HepG2 (cell line): ENCODE results near the gene OPRL1. TPM values are rescaled to one million over a fixed set of nuclear protein-coding genes. Genes with fewer than 3 reads are reported as not detected.

Source experiments
- ATAC-seq: fragments of 200-7000 bp; cut with Tn5 transposase; 3 replicates; pipeline ENCODE4 v1.9.1; 2020; ENCODE audit warnings: mild to moderate bottlenecking, moderate library complexity
- BruUV-seq: library from RNA; stranded (reverse); fragments of 400-500 nt; replicated peaks from 2 replicates; lab custom pipeline; 2021; lab: Mats Ljungman, UMichigan
- CTCF ChIA-PET: fragments of 300-600 bp; formaldehyde crosslinking; extraction: SDS; loops from one replicate; lab custom pipeline; 2021; ENCODE audit warnings: low total read pairs, inconsistent platforms, low intra/inter-chr PET ratio; lab: Yijun Ruan, JAX
- POLR2A ChIA-PET: fragments of 350-600 bp; sonication (Branson Sonifier 250); formaldehyde crosslinking; loops from one replicate; lab custom pipeline; 2020; ENCODE audit warnings: antibody characterized with exemption, inconsistent platforms; lab: Yijun Ruan, JAX
- DNase-seq: peaks from one replicate; pipeline ENCODE4 v3.0.0-alpha.2; 2015; ENCODE audit warnings: low spot score
- FAIRE-seq: peaks from 3 replicates; lab custom pipeline; 2011; peaks lifted over from hg19 to GRCh38; lab: Jason Lieb, UNC
- H2AFZ ChIP-seq: one replicate; pipeline ENCODE4 v1.6.1; 2011; ENCODE audit warnings: low read length, inconsistent platforms
- H3K27ac ChIP-seq: fragments of 300-600 bp; 3 replicates; pipeline ENCODE4 v1.8.0; 2011; ENCODE audit warnings: mixed run types, mild to moderate bottlenecking, mixed read lengths, low read length, inconsistent platforms; ENCODE audit not compliant: insufficient read depth; ENCODE audit errors: extremely low read length
- H3K27me3 ChIP-seq, 2 experiments: fragments of 200-600 bp in 1 of 2; 2 replicates in 1 of 2; 3 replicates in 1 of 2; pipeline versions ENCODE4 v1.6.0 to v1.8.0; 2011; ENCODE audit warnings: low read length in 2 of 2, mild to moderate bottlenecking in 2 of 2, moderate library complexity in 2 of 2, inconsistent platforms in 1 of 2; ENCODE audit not compliant: insufficient read depth in 2 of 2, control insufficient read depth in 1 of 2
- H3K36me3 ChIP-seq, 2 experiments: fragments of 200-600 bp in 1 of 2; replicated peaks in 1 of 2; 2 replicates in 1 of 2; 3 replicates in 1 of 2; pipeline versions ENCODE4 v1.5.1 to v1.8.0; 2011; ENCODE audit warnings: low read length in 2 of 2, inconsistent platforms in 1 of 2; ENCODE audit not compliant: insufficient read depth in 2 of 2, control insufficient read depth in 1 of 2
- H3K4me1 ChIP-seq: 2 replicates; pipeline ENCODE4 v1.5.1; 2012; ENCODE audit warnings: low read length, inconsistent platforms; ENCODE audit not compliant: insufficient read depth
- H3K4me2 ChIP-seq: 2 replicates; pipeline ENCODE4 v1.6.0; 2011; ENCODE audit warnings: low read depth, low read length, inconsistent platforms
- H3K4me3 ChIP-seq, 3 experiments: fragments of 200-600 bp in 1 of 3; sonication (generic), shearing (Covaris generic) in 1 of 3; replicated peaks in 1 of 3; 2 replicates each; pipeline ENCODE4 v1.5.1; 2011 to 2016; ENCODE audit warnings: low read length in 3 of 3, inconsistent platforms in 2 of 3, low read depth in 2 of 3, mild to moderate bottlenecking in 2 of 3, control low read depth in 1 of 3, mixed read lengths in 1 of 3; ENCODE audit not compliant: insufficient read depth in 1 of 3
- H3K79me2 ChIP-seq: one replicate; pipeline ENCODE4 v1.6.1; 2011; ENCODE audit warnings: low read length, inconsistent platforms; ENCODE audit not compliant: insufficient read depth
- H3K9ac ChIP-seq: 2 replicates; pipeline ENCODE4 v1.6.0; 2011; ENCODE audit warnings: mild to moderate bottlenecking, low read depth, low read length, inconsistent platforms; ENCODE audit not compliant: insufficient read depth
- H3K9me3 ChIP-seq: 2 replicates; pipeline ENCODE4 v1.5.1; 2012; ENCODE audit warnings: mild to moderate bottlenecking, low read length
- H4K20me1 ChIP-seq: 2 replicates; pipeline ENCODE4 v1.6.0; 2011; ENCODE audit warnings: inconsistent platforms, mild to moderate bottlenecking, low read length, moderate library complexity; ENCODE audit not compliant: insufficient read depth
- AHR ChIP-seq: IDR thresholded peaks from 2 replicates; pipeline ENCODE4 v1.6.1; 2018; ENCODE audit warnings: missing genetic modification reagents, missing compliant biosample characterization
- ETV5 ChIP-seq: IDR thresholded peaks from 2 replicates; pipeline ENCODE4 v1.6.1; 2018; ENCODE audit warnings: missing biosample characterization, missing genetic modification reagents, inconsistent platforms, borderline replicate concordance
- GATAD1 ChIP-seq: IDR thresholded peaks from 2 replicates; pipeline ENCODE4 v1.6.1; 2016; ENCODE audit warnings: missing genetic modification reagents, missing compliant biosample characterization
- GPN1 ChIP-seq: sonication (generic); formaldehyde crosslinking; IDR thresholded peaks from 2 replicates; pipeline ENCODE4 v1.5.1; 2020; ENCODE audit warnings: missing genetic modification reagents, borderline replicate concordance
- HES4 ChIP-seq: sonication (generic); formaldehyde crosslinking; IDR thresholded peaks from 2 replicates; pipeline ENCODE4 v1.9.0; 2021; ENCODE audit warnings: mild to moderate bottlenecking, missing genetic modification reagents, borderline replicate concordance
- NR3C1 ChIP-seq: sonication (generic); formaldehyde crosslinking; IDR thresholded peaks from 2 replicates; pipeline ENCODE4 v1.4.0; 2020; ENCODE audit warnings: missing genetic modification reagents
- PAX8 ChIP-seq: sonication (generic); formaldehyde crosslinking; IDR thresholded peaks from 2 replicates; pipeline ENCODE4 v1.8.0; 2022; ENCODE audit warnings: mild to moderate bottlenecking, missing genetic modification reagents, borderline replicate concordance
- PRPF4 ChIP-seq: fragments of 200-400 bp; formaldehyde crosslinking; IDR thresholded peaks from 2 replicates; pipeline ENCODE4 v1.6.1; 2016; ENCODE audit warnings: low read length, low read depth; ENCODE audit not compliant: poor library complexity, severe bottlenecking
- RBFOX2 ChIP-seq: fragments of 200-400 bp; formaldehyde crosslinking; IDR thresholded peaks from 2 replicates; pipeline ENCODE4 v1.6.1; 2017; ENCODE audit warnings: low read depth, mild to moderate bottlenecking, low read length
- ZBTB38 ChIP-seq: sonication (generic); formaldehyde crosslinking; IDR thresholded peaks from 2 replicates; pipeline ENCODE4 v1.5.1; 2020; ENCODE audit warnings: mild to moderate bottlenecking, missing genetic modification reagents
- ZNF207 ChIP-seq: fragments of 450-650 bp; IDR thresholded peaks from 2 replicates; pipeline ENCODE4 v1.6.1; 2016; ENCODE audit warnings: antibody characterized with exemption, borderline replicate concordance
- ZNF329 ChIP-seq: sonication (generic); formaldehyde crosslinking; IDR thresholded peaks from 2 replicates; pipeline ENCODE4 v1.9.0; 2021; ENCODE audit warnings: low read depth, mild to moderate bottlenecking, missing genetic modification reagents
- ZNF746 ChIP-seq: sonication (generic); formaldehyde crosslinking; IDR thresholded peaks from 2 replicates; pipeline ENCODE4 v1.8.0; 2022; ENCODE audit warnings: mild to moderate bottlenecking, missing genetic modification reagents
- ZNF777 ChIP-seq: sonication (generic); formaldehyde crosslinking; IDR thresholded peaks from 2 replicates; pipeline ENCODE4 v1.4.0; 2020; ENCODE audit warnings: missing genetic modification reagents
- WGBS: methylation state at CpG from one replicate; pipeline ENCODE4 v1.1.6; 2017; ENCODE audit warnings: low lambda C conversion rate; 5-methylcytosine and 5-hydroxymethylcytosine counted together
- in situ Hi-C: cut with HindIII; loops from 2 replicates; pipeline ENCODE4 v1.10.0; 2017; ENCODE audit warnings: low pct_unique_long_range_greater_than_20kb; ENCODE audit not compliant: extremely low pct_ligation_motif_present
- intact Hi-C: fragments of 100-400 bp; cut with micrococcal nuclease; formaldehyde crosslinking; loops from one replicate; pipeline ENCODE4 v1.10.0; 2022; ENCODE audit not compliant: unreplicated experiment
- polyA plus RNA-seq, 8 experiments: library from polyadenylated mRNA; depleted of rRNA in 3 of 8; stranded (reverse) in 7 of 8; unstranded in 1 of 8; fragments of >200 nt; fragmentation: Illumina TruSeq in 4 of 8; extraction: Trizol in 4 of 8; gene quantifications; 2 replicates each; pipeline versions ENCODE4 v1.2.1 to v1.2.3, GENCODE V29; 2011 to 2016; ENCODE audit warnings: low read depth in 4 of 8, missing spikeins in 1 of 8, mixed read lengths in 1 of 8; ENCODE audit not compliant: insufficient read depth in 1 of 8
- total RNA-seq, 5 experiments: library from RNA; depleted of rRNA; stranded (reverse); fragments of >200 nt; fragmentation: Illumina TruSeq; extraction: Trizol; gene quantifications; 2 replicates each; pipeline ENCODE4 v1.2.3, GENCODE V29; 2016; ENCODE audit warnings: low read depth in 1 of 5
- TF ChIP-seq, protein P1 (sequence below): sonication (generic); formaldehyde crosslinking; IDR thresholded peaks from 2 replicates; pipeline ENCODE4 v1.5.1; 2020; ENCODE audit warnings: missing genetic modification reagents, mild to moderate bottlenecking, borderline replicate concordance
- TF ChIP-seq, protein P2 (sequence below): sonication (generic); formaldehyde crosslinking; IDR thresholded peaks from 2 replicates; pipeline ENCODE4 v1.9.0; 2022; ENCODE audit warnings: low read depth, missing genetic modification reagents
- TF ChIP-seq, protein P3 (sequence below): IDR thresholded peaks from 2 replicates; pipeline ENCODE4 v1.6.1; 2016; ENCODE audit warnings: mild to moderate bottlenecking, missing biosample characterization, missing genetic modification reagents
- TF ChIP-seq, protein P4 (sequence below): sonication (generic); formaldehyde crosslinking; IDR thresholded peaks from 2 replicates; pipeline ENCODE4 v1.8.1; 2022; ENCODE audit warnings: low read depth, mild to moderate bottlenecking, missing genetic modification reagents

OPRL1 gene
- total and polyA plus RNA-seq, 2 of the 13 experiments (the other 11 are each of a cell fraction or from before 2014, with no cell fraction given): 0.35 to 0.71 TPM

DNA sequence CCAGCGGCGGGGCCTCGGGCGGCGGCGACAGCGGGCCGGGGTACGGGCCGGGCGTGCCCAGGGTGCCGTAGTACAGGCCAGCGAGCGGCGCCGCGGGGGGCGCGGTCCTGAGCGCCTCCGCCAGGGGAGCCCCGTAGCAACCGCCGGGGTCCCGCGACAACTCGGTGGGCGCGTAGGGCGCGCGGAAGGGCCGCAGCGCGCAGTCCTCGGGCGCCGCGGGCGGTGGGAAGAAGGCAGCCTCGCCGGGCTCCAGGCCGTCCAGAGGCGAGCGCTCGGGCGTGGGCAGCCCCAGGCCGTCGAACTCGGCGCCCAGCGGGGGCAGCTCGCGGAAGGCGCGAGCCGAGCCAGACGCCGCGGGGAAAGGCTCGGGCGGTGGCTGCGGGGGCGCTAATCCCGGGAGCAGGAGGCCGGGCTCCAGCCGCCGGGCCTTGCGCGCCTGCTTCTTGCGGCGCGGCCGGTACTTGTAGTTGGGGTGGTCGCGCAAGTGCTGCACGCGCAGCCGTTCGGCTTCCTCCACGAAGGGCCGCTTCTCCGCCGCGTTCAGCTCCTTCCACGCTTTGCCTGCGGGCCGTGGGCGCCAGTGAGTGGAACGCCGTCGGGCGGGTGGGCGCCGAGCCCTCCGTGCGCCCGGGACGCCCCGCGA, 31.4 kb upstream of the OPRL1 start:
- ATAC-seq (no peak), FAIRE-seq (no peak), DNase-seq (no peak)
- Histone ChIP-seq H3K9me3 (no peaks in the 10 kb centered on the region), H3K9ac (peak overlapping the region; percentile 51; the same call in 1 of the 2 replicates), H2AFZ (no peak overlapping the region), H3K4me1 (peaks cover 66% of the 10 kb centered on the region), H3K27ac (no peak overlapping the region), H4K20me1 (no peaks in the 10 kb centered on the region), H3K36me3 (no peaks in the 10 kb centered on the region), H3K4me3 (peak overlapping the region in 2 of 3 experiments; percentile 77 to 88; a peak in 3 of 6 replicates), H3K4me2 (peak overlapping the region; percentile 70), H3K79me2 (peaks cover 4% of the 10 kb centered on the region), H3K27me3 (no peaks in the 10 kb centered on the region; a peak in 1 of 5 replicates)
- POLR2A ChIA-PET: interaction anchor here (9.4 kb wide), 1 partner anchor 8 kb away, joined by 252 read pairs; the partner anchor contains the start of gene C20orf204
- intact Hi-C loops: no loop called here
- CTCF ChIA-PET: no interaction called here
- WGBS: 75% methylated on average over 98 of the region's 101 CpGs
- in situ Hi-C loops: no loop called here
- no TSS peak for BruUV-seq
- TF ChIP-seq PRPF4 (peak; percentile 33), ZBTB38 (peak; percentile 94), RBFOX2 (0 out of 2 replicates have a peak, but pooled peaks have one; percentile 49), GATAD1 (no peak), NR3C1 (CRISPR knock-in tag) (peak; percentile 28; the same call in 1 of the 2 replicates), AHR (CRISPR knock-in tag) (0 out of 2 replicates have a peak, but pooled peaks have one; percentile 19), ZNF207 (no peak), PAX8 (CRISPR knock-in tag) (no peak), ZNF777 (CRISPR knock-in tag) (peak; percentile 67; the same call in 1 of the 2 replicates), ZNF746 (CRISPR knock-in tag) (0 out of 2 replicates have a peak, but pooled peaks have one; percentile 13), ETV5 (CRISPR knock-in tag) (no peak), GPN1 (CRISPR knock-in tag) (0 out of 2 replicates have a peak, but pooled peaks have one; percentile 20), HES4 (CRISPR knock-in tag) (no peak), ZNF329 (CRISPR knock-in tag) (0 out of 2 replicates have a peak, but pooled peaks have one; percentile 10)
- TF ChIP-seq, protein P1, sequence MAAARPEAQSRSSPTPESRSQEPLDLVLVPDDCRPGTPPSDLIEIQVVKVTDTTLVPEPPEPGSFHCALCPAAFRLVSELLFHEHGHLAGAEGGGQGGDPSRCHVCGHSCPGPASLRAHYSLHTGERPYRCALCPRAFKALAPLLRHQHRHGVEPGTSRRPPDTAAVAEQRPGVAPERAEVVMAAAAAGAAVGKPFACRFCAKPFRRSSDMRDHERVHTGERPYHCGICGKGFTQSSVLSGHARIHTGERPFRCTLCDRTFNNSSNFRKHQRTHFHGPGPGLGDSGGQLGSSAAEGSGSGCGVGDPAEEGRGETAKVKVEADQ (CRISPR knock-in tag): peak; percentile 28; the same call in 1 of the 2 replicates
- TF ChIP-seq, protein P2, sequence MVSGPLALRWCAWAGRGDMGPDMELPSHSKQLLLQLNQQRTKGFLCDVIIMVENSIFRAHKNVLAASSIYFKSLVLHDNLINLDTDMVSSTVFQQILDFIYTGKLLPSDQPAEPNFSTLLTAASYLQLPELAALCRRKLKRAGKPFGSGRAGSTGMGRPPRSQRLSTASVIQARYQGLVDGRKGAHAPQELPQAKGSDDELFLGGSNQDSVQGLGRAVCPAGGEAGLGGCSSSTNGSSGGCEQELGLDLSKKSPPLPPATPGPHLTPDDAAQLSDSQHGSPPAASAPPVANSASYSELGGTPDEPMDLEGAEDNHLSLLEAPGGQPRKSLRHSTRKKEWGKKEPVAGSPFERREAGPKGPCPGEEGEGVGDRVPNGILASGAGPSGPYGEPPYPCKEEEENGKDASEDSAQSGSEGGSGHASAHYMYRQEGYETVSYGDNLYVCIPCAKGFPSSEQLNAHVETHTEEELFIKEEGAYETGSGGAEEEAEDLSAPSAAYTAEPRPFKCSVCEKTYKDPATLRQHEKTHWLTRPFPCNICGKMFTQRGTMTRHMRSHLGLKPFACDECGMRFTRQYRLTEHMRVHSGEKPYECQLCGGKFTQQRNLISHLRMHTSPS (CRISPR knock-in tag): 0 out of 2 replicates have a peak, but pooled peaks have one; percentile 28
- TF ChIP-seq, protein P3, sequence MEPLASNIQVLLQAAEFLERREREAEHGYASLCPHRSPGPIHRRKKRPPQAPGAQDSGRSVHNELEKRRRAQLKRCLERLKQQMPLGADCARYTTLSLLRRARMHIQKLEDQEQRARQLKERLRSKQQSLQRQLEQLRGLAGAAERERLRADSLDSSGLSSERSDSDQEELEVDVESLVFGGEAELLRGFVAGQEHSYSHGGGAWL: 0 out of 2 replicates have a peak, but pooled peaks have one; percentile 27
- TF ChIP-seq, protein P4, sequence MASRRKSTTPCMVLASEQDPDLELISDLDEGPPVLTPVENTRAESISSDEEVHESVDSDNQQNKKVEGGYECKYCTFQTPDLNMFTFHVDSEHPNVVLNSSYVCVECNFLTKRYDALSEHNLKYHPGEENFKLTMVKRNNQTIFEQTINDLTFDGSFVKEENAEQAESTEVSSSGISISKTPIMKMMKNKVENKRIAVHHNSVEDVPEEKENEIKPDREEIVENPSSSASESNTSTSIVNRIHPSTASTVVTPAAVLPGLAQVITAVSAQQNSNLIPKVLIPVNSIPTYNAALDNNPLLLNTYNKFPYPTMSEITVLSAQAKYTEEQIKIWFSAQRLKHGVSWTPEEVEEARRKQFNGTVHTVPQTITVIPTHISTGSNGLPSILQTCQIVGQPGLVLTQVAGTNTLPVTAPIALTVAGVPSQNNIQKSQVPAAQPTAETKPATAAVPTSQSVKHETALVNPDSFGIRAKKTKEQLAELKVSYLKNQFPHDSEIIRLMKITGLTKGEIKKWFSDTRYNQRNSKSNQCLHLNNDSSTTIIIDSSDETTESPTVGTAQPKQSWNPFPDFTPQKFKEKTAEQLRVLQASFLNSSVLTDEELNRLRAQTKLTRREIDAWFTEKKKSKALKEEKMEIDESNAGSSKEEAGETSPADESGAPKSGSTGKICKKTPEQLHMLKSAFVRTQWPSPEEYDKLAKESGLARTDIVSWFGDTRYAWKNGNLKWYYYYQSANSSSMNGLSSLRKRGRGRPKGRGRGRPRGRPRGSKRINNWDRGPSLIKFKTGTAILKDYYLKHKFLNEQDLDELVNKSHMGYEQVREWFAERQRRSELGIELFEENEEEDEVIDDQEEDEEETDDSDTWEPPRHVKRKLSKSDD (CRISPR knock-in tag): 0 out of 2 replicates have a peak, but pooled peaks have one; percentile 42
